BJ (cell line): ENCODE data around the gene SPRED1. TPM values are rescaled to one million over a fixed set of nuclear protein-coding genes. Genes with fewer than 3 reads are reported as not detected.

Experiments
- CTCF ChIA-PET: fragments of 350-600 bp; formaldehyde crosslinking; extraction: SDS; loops from one replicate; lab custom pipeline; 2021; ENCODE audit warnings: antibody characterized with exemption, inconsistent platforms; lab: Yijun Ruan, JAX
- POLR2A ChIA-PET: fragments of 300-600 bp; sonication (Branson Sonifier 250); formaldehyde crosslinking; extraction: SDS; loops from one replicate; lab custom pipeline; 2021; ENCODE audit warnings: antibody characterized with exemption; lab: Charles Lee
- DNase-seq: peaks from one replicate; pipeline ENCODE4 v3.0.0-alpha.2; 2011; ENCODE audit warnings: low read depth
- H3K27me3 ChIP-seq: 2 replicates; pipeline ENCODE4 v1.6.0; 2011; ENCODE audit warnings: low read length; ENCODE audit not compliant: control insufficient read depth, insufficient read depth
- H3K36me3 ChIP-seq: 2 replicates; pipeline ENCODE4 v1.5.1; 2011; ENCODE audit warnings: low read length; ENCODE audit not compliant: control insufficient read depth, insufficient read depth
- H3K4me3 ChIP-seq: 2 replicates; pipeline ENCODE4 v1.5.1; 2011; ENCODE audit warnings: low read depth, mild to moderate bottlenecking, control low read depth, low read length
- CTCF ChIP-seq: IDR thresholded peaks from 2 replicates; pipeline ENCODE4 v1.5.1; 2011; ENCODE audit warnings: low read depth, mild to moderate bottlenecking, control low read depth, inconsistent platforms, low read length, moderate library complexity; ENCODE audit not compliant: insufficient read depth
- polyA plus RNA-seq: library from polyadenylated mRNA; depleted of rRNA; stranded (reverse); fragments of >200 nt; gene quantifications from 2 replicates; pipeline ENCODE4 v1.2.3, GENCODE V29; 2011

Gene SPRED1
- polyA plus RNA-seq, 1 experiment: 5.2 TPM

- no peak overlapping the region for H3K4me3 ChIP-seq
- ChIA-PET CTCF (no interaction called here), POLR2A (no interaction called here)
- no peaks in the 10 kb centered on the region for H3K36me3 ChIP-seq
- no peaks in the 10 kb centered on the region for H3K27me3 ChIP-seq
- DNase-seq: no peak
- no peak for TF ChIP-seq CTCF
These were observed 41.5 kb downstream of the SPRED1 start for GRCh38 chr15:38294126-38294525.

- no peak for DNase-seq
- H3K4me3 ChIP-seq: no peak overlapping the region
These were observed 45.2 kb downstream of the SPRED1 start for GRCh38 chr15:38297623-38298388.

GRCh38 chr15:38299216-38299615, 46.6 kb downstream of the SPRED1 start:
- no peaks in the 10 kb centered on the region for H3K27me3 ChIP-seq
- H3K36me3 ChIP-seq: no peaks in the 10 kb centered on the region
- peak; percentile 27 for DNase-seq
- H3K4me3 ChIP-seq: no peak overlapping the region
- ChIA-PET POLR2A (no interaction called here), CTCF (interaction anchor here (0.6 to 1.5 kb wide), 4 partner anchors 16 to 65 kb away, joined by 3 read pairs; no protein-coding TSS in a partner anchor)
- no peak for TF ChIP-seq CTCF

More at GRCh38 chr15:38297623-38298388, 45.2 kb downstream of the SPRED1 start:
- TF ChIP-seq CTCF: no peak
- H3K36me3 ChIP-seq: no peaks in the 10 kb centered on the region
- no peaks in the 10 kb centered on the region for H3K27me3 ChIP-seq
- CTCF ChIA-PET: no interaction called here
- POLR2A ChIA-PET: no interaction called here

- ChIA-PET CTCF (interaction anchor here (1.5 kb wide), 1 partner anchor 17 kb away, joined by 3 read pairs; no protein-coding TSS in a partner anchor), POLR2A (interaction anchor here (0.7 kb wide), 1 partner anchor 146 kb away, joined by 3 read pairs; no protein-coding TSS in a partner anchor)
- no peaks in the 10 kb centered on the region for H3K36me3 ChIP-seq
- no peaks in the 10 kb centered on the region for H3K27me3 ChIP-seq
- H3K4me3 ChIP-seq: no peak overlapping the region
- TF ChIP-seq CTCF: no peak
- no peak for DNase-seq
These were observed 47.8 kb downstream of the SPRED1 start for GRCh38 chr15:38300395-38300794.

- TF ChIP-seq CTCF: no peak
- POLR2A ChIA-PET: no interaction called here
- H3K36me3 ChIP-seq: no peaks in the 10 kb centered on the region
- no peak for DNase-seq
- no peaks in the 10 kb centered on the region for H3K27me3 ChIP-seq
- no peak overlapping the region for H3K4me3 ChIP-seq
- CTCF ChIA-PET: no interaction called here
These were observed 51.8 kb downstream of the SPRED1 start for GRCh38 chr15:38304481-38304880.
